Neural cell (in vitro differentiated cells): ENCODE data around the gene PIP5K1B. TPM values are rescaled to one million over a fixed set of nuclear protein-coding genes. Genes with fewer than 3 reads are reported as not detected.

Source experiments
- H2AFZ ChIP-seq: fragments of 200-600, 300-800 bp; sonication (generic), shearing (Covaris generic); 2 replicates; pipeline ENCODE4 v1.6.0; 2014; ENCODE audit warnings: low read depth, mild to moderate bottlenecking, antibody characterized with exemption, low read length, moderate library complexity
- H3F3A ChIP-seq: fragments of 200-600 bp; shearing (Covaris generic); 2 replicates; pipeline ENCODE4 v1.6.1; 2016; ENCODE audit warnings: mild to moderate bottlenecking, moderate library complexity, mixed read lengths, antibody characterized with exemption, low read length; ENCODE audit not compliant: insufficient read depth, poor library complexity, severe bottlenecking
- H3K27ac ChIP-seq: fragments of 200-600, 300-800 bp; sonication (generic), shearing (Covaris generic); 2 replicates; pipeline ENCODE4 v1.5.1; 2014; ENCODE audit warnings: mild to moderate bottlenecking, low read length, moderate library complexity
- H3K27me3 ChIP-seq: fragments of 300-800, 200-600 bp; sonication (generic), shearing (Covaris generic); 2 replicates; pipeline ENCODE4 v1.6.0; 2014; ENCODE audit warnings: mild to moderate bottlenecking, low read depth, low read length, moderate library complexity; ENCODE audit not compliant: insufficient read depth
- H3K36me3 ChIP-seq: fragments of 300-800, 200-600 bp; sonication (generic), shearing (Covaris generic); 2 replicates; pipeline ENCODE4 v1.5.1; 2014; ENCODE audit warnings: mild to moderate bottlenecking, antibody characterized with exemption, low read length, moderate library complexity; ENCODE audit not compliant: insufficient read depth
- H3K4me2 ChIP-seq: fragments of 300-800, 200-600 bp; sonication (generic), shearing (Covaris generic); 2 replicates; pipeline ENCODE4 v1.6.0; 2014; ENCODE audit warnings: mild to moderate bottlenecking, low read length
- H3K4me3 ChIP-seq: fragments of 300-800, 200-600 bp; sonication (generic), shearing (Covaris generic); 2 replicates; pipeline ENCODE4 v1.5.1; 2014; ENCODE audit warnings: mild to moderate bottlenecking, low read length, moderate library complexity
- H3K79me2 ChIP-seq: fragments of 200-600 bp; shearing (Covaris generic); replicated peaks from 2 replicates; pipeline ENCODE4 v1.6.0; 2014; ENCODE audit warnings: mild to moderate bottlenecking, low read length, moderate library complexity; ENCODE audit not compliant: insufficient read depth
- H3K9ac ChIP-seq: fragments of 300-800, 200-600 bp; sonication (generic), shearing (Covaris generic); 2 replicates; pipeline ENCODE4 v1.6.1; 2016; ENCODE audit warnings: mild to moderate bottlenecking, low read length, mixed read lengths
- H3K9me2 ChIP-seq: fragments of 200-600 bp; shearing (Covaris generic); 2 replicates; pipeline ENCODE4 v1.6.1; 2016; ENCODE audit warnings: mild to moderate bottlenecking, low read length, mixed read lengths; ENCODE audit not compliant: insufficient read depth
- H3K9me3 ChIP-seq: fragments of 200-600, 300-800 bp; sonication (generic), shearing (Covaris generic); 2 replicates; pipeline ENCODE4 v1.6.1; 2016; ENCODE audit warnings: mild to moderate bottlenecking, mixed run types, low read length, moderate library complexity, mixed read lengths
- H4K20me1 ChIP-seq: fragments of 200-600 bp; shearing (Covaris generic); 2 replicates; pipeline ENCODE4 v1.6.1; 2016; ENCODE audit warnings: mild to moderate bottlenecking, mixed run types; ENCODE audit not compliant: insufficient read depth
- EP300 ChIP-seq: fragments of 450-650 bp; conservative IDR thresholded peaks from 2 replicates; pipeline ENCODE4 v1.6.1; 2014; ENCODE audit warnings: antibody characterized with exemption, mild to moderate bottlenecking, moderate library complexity; ENCODE audit not compliant: poor library complexity, severe bottlenecking
- EZH2 ChIP-seq: fragments of 200-600, 300-800 bp; shearing (Covaris generic), sonication (generic); IDR thresholded peaks from 2 replicates; pipeline ENCODE4 v1.6.1; 2014; ENCODE audit warnings: antibody characterized with exemption, low read length, borderline replicate concordance, mild to moderate bottlenecking; ENCODE audit not compliant: insufficient read depth, poor library complexity, severe bottlenecking
- MXI1 ChIP-seq: fragments of 450-650 bp; conservative IDR thresholded peaks from 2 replicates; pipeline ENCODE4 v1.6.1; 2014; ENCODE audit warnings: antibody characterized with exemption, mild to moderate bottlenecking; ENCODE audit not compliant: poor library complexity, severe bottlenecking
- POLR2AphosphoS5 ChIP-seq: IDR thresholded peaks from 2 replicates; pipeline ENCODE4 v1.6.1; 2012
- RAD21 ChIP-seq: fragments of 450-650 bp; conservative IDR thresholded peaks from 2 replicates; pipeline ENCODE4 v1.6.1; 2014; ENCODE audit warnings: antibody characterized with exemption, mild to moderate bottlenecking, moderate library complexity
- SMC3 ChIP-seq: fragments of 450-650 bp; conservative IDR thresholded peaks from 2 replicates; pipeline ENCODE4 v1.6.1; 2014; ENCODE audit warnings: antibody characterized with exemption, mild to moderate bottlenecking, moderate library complexity; ENCODE audit not compliant: poor library complexity
- TAF1 ChIP-seq: IDR thresholded peaks from 2 replicates; pipeline ENCODE4 v1.6.1; 2012; ENCODE audit warnings: low read depth
- polyA plus RNA-seq: library from polyadenylated mRNA; depleted of rRNA; stranded (reverse); fragments of >200 nt; gene quantifications from 2 replicates; pipeline ENCODE4 v1.2.3, GENCODE V29; 2014
- TF ChIP-seq, protein P1 (sequence below): IDR thresholded peaks from 2 replicates; pipeline ENCODE4 v1.6.1; 2012; ENCODE audit warnings: borderline replicate concordance
- TF ChIP-seq, protein P2 (sequence below): fragments of 450-650 bp; IDR thresholded peaks from 2 replicates; pipeline ENCODE4 v1.5.1; 2014; ENCODE audit warnings: antibody characterized with exemption, mild to moderate bottlenecking, moderate library complexity; ENCODE audit not compliant: poor library complexity, severe bottlenecking

The PIP5K1B gene
- polyA plus RNA-seq, 1 donor from 2014 or later = 1.5 TPM

DNA sequence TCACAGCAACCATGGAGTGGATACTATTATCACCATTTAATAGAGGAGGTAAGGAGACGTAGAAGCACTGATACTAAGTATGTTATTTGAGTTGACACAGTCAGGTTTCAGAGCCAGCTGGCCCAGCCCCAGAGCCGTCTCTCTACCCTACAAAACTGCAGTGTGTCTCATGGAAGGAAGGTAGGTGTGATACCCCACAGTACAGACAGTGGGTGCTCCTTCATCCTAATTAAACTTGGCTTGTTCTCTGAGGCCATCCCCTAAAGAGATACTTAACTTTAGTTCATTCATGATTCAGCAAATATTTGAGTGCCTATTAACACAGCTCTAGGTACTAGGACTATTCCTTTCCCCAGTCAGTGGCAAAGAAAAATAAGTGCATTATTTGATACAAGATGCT, 22.6 kb downstream of the PIP5K1B start:
- Histone ChIP-seq H3F3A (no peaks in the 10 kb centered on the region), H3K79me2 (no peaks in the 10 kb centered on the region), H3K27ac (no peak overlapping the region), H3K27me3 (no peaks in the 10 kb centered on the region), H3K9me2 (no peaks in the 10 kb centered on the region), H3K9ac (no peak overlapping the region), H3K9me3 (no peaks in the 10 kb centered on the region), H3K4me2 (no peak overlapping the region), H3K4me3 (no peak overlapping the region), H4K20me1 (no peaks in the 10 kb centered on the region), H3K36me3 (no peaks in the 10 kb centered on the region), H2AFZ (no peak overlapping the region)
- TF ChIP-seq TAF1 (no peak), POLR2AphosphoS5 (no peak), RAD21 (no peak), EP300 (no peak), EZH2 (no peak), MXI1 (no peak), SMC3 (no peak)
- TF ChIP-seq, protein P1, sequence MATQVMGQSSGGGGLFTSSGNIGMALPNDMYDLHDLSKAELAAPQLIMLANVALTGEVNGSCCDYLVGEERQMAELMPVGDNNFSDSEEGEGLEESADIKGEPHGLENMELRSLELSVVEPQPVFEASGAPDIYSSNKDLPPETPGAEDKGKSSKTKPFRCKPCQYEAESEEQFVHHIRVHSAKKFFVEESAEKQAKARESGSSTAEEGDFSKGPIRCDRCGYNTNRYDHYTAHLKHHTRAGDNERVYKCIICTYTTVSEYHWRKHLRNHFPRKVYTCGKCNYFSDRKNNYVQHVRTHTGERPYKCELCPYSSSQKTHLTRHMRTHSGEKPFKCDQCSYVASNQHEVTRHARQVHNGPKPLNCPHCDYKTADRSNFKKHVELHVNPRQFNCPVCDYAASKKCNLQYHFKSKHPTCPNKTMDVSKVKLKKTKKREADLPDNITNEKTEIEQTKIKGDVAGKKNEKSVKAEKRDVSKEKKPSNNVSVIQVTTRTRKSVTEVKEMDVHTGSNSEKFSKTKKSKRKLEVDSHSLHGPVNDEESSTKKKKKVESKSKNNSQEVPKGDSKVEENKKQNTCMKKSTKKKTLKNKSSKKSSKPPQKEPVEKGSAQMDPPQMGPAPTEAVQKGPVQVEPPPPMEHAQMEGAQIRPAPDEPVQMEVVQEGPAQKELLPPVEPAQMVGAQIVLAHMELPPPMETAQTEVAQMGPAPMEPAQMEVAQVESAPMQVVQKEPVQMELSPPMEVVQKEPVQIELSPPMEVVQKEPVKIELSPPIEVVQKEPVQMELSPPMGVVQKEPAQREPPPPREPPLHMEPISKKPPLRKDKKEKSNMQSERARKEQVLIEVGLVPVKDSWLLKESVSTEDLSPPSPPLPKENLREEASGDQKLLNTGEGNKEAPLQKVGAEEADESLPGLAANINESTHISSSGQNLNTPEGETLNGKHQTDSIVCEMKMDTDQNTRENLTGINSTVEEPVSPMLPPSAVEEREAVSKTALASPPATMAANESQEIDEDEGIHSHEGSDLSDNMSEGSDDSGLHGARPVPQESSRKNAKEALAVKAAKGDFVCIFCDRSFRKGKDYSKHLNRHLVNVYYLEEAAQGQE = no peak
- TF ChIP-seq, protein P2, sequence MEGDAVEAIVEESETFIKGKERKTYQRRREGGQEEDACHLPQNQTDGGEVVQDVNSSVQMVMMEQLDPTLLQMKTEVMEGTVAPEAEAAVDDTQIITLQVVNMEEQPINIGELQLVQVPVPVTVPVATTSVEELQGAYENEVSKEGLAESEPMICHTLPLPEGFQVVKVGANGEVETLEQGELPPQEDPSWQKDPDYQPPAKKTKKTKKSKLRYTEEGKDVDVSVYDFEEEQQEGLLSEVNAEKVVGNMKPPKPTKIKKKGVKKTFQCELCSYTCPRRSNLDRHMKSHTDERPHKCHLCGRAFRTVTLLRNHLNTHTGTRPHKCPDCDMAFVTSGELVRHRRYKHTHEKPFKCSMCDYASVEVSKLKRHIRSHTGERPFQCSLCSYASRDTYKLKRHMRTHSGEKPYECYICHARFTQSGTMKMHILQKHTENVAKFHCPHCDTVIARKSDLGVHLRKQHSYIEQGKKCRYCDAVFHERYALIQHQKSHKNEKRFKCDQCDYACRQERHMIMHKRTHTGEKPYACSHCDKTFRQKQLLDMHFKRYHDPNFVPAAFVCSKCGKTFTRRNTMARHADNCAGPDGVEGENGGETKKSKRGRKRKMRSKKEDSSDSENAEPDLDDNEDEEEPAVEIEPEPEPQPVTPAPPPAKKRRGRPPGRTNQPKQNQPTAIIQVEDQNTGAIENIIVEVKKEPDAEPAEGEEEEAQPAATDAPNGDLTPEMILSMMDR = no peak

DNA sequence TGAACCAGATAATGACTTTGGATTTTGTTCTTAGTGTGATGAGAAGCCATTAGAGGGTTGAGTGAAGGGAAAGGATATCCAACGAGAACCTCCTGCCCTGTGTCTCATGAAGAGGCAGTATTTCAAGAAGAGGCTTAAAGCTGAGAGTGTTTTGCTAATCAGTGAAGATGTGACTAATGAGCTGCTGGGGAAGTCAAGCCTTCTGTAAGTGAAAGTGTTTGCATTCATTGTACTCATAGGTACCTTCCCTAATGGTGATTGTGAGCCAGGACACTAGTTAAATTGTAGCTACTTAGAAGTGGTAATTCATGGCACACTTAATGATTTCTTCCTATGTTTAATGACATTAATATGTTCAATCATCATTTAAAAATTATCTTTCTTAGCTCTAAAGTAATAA, 23.7 kb downstream of the PIP5K1B start:
- no peaks in the 10 kb centered on the region for H3K36me3 ChIP-seq
- no peak overlapping the region for H2AFZ ChIP-seq
- H3K4me2 ChIP-seq = no peak overlapping the region
- H3F3A ChIP-seq = no peaks in the 10 kb centered on the region
- H3K27me3 ChIP-seq = no peaks in the 10 kb centered on the region
- H3K9me3 ChIP-seq = no peaks in the 10 kb centered on the region
- TF ChIP-seq MXI1 (no peak), TAF1 (no peak), POLR2AphosphoS5 (no peak), EZH2 (no peak), RAD21 (no peak)
- TF ChIP-seq, protein P2 = no peak
- H3K9ac ChIP-seq = no peak overlapping the region
- no peak overlapping the region for H3K27ac ChIP-seq
- H3K79me2 ChIP-seq = no peaks in the 10 kb centered on the region
- no peaks in the 10 kb centered on the region for H4K20me1 ChIP-seq
- no peak overlapping the region for H3K4me3 ChIP-seq
- H3K9me2 ChIP-seq = no peaks in the 10 kb centered on the region
